DMS 273 treated with DMSO at 0.1 percent for 48 hours (cell line): ENCODE measurements around the gene FLAD1.

Source experiments
- DNase-seq: peaks from one replicate; lab custom pipeline; 2025; lab: John Stamatoyannopoulos, UW

The FLAD1 gene

GRCh38 chr1:154982897-154983648 is at the start of gene FLAD1:
FLAD1 (plus strand) TSS chr1:154983344; CDS start chr1:154983695, 351 bp downstream.
- DNase-seq = peak; percentile 99

- DNase-seq = no peak
These were observed 48.7 kb upstream of the FLAD1 start for GRCh38 chr1:154934358-154934948.

DNA sequence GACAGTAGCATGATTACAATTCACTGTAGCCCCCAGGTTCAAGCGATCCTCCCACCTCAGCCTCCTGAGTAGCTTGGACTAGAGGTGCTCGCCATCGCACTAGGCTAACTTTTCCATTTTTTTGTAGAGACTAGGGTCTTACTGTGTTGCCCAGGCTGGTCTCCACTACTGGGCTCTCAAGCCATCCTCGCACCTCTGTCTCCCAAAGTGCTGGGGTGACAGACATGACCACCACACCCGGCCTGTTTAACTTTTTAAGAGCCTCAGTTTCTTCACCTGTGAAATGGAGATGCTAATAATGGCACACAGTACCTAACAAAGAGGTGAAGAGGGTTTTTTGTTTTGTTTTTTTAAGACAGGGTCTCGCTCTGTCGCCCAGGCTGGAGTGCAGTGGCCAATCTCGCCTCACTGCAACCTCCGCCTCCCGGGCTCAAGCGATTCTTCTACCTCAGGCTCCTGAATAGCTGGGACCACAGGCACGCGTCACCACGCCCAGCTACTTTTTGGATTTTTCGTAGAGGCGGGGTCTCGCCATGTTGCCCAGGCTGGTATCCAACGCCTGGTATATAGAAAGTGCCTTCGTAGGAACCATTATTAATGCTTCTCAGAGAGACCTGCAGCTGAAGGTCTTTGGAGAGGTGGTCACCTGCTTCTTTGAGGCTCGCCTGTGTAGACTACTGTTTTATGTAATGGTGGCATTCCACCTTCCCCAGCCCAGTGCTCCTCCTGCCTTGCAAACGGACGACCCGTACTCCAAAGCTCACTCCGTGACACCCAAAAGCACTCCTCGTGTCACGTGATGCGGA is 47.2 kb upstream of the FLAD1 start:
- no peak for DNase-seq

DNA sequence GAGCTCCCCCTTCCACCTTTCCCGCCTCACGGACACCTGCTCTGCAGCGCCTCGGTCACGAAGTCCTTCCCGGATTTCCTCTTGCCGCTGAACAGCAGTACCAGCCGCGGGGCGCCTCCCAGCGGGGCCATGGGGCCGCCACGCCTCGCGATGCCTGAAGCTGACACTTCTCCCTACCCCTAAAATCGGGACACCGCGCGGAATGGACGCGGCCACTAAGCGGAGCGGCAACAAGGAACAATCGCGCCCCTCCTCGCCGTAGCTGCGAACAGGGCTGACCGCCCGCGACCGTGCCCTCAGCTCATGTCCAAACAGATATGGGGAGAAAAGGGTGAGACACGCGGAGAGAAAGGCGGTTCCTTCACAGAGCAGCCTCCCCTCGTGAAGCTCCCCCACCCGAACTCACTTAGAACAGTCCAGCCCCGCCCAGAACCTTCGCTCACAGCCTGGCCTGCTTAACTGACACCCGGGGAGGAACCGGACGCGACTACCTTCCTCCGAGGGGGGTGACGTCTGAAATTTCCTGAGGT is 46.5 kb upstream of the FLAD1 start, which contains the start of gene PMVK:
PMVK (minus strand) TSS at position 165 of the 530 bp plus-strand sequence; CDS start at position 131, 34 bp downstream.
- peak; percentile 91 for DNase-seq

DNA sequence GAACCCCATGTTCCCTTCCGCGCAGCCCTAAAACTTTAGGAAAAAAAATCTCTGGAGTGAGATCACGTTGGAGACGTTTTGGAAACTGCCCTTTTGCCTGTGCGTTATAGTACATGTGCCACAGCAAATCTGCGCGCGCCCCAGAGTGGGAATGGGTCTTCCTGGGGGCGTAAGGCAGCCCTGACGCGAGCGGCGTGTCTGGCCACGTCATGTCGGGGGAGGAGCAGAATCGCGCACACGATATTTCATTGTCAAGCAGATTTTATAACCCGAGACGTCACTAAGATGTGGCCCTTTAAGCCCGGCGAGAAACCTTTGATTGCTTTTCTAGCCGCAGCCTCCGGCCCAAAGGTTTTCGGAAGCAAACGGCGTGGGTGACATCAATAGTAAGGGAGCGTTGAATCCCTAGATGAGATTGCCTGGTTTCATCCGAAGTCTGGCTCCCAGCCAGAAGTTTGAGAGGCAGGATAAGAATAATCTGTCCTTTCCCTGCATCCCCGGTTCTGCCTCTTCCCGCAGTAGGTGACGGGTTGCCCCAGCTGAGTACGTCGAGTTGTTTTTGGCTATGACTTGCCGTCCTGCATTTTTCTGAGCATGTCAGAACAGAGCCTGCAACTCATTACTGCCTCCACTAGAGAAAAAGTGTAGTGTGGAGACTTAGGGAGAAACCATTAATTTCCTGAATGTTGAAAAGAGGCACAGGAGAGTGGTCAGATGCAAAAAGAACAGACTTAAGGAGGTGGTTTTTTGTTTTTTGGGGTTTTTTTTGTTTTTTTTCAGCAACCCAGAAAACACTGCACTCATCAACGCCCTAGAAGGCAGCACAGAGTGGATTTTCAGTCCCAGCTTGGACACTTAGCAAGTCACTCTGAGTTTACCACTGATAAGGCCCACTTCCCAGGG is 45.8 kb upstream of the FLAD1 start:
- peak; percentile 91 for DNase-seq

- DNase-seq = no peak
These were observed 45.2 kb upstream of the FLAD1 start for GRCh38 chr1:154937988-154938386.

DNA sequence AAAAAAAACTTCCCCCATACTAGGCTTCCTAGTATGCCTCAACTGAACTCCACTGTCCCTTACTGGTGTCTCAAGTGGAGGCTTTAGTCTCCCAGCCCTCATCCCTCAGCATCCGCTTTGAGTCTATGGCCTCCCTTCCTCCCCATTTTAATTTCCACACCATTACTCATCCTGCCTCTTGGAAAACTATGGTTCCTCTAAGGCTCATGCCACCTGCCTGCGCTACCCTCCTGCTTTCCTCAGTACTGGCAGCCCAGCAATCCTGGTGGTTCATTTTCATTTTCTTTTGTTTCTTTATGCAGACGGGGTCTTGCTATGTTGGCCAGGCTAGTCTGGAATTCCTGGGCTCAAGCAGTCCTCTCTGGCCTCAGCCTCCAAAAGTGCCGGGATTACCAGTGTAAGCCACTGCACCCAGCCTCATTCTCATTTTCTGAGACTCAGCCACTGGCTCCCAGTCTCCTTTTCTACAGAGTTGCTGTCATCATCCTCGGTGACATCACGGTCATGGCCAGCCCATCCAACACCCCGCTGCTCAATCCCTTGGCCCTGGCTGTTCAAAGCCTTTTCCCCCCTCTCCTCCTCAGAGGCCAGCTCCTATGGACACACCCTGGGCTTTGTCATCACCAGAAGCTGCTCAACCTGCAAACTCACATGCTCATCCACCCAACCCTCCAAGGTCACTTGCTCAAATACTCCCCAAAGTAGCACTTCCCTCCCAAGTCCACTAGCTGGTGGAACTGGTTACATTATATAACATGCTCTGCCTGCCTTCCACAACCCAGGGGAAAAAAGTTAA is 44.3 kb upstream of the FLAD1 start:
- DNase-seq = no peak

GRCh38 chr1:154940213-154940560 is 43.0 kb upstream of the FLAD1 start:
- DNase-seq = no peak

DNA sequence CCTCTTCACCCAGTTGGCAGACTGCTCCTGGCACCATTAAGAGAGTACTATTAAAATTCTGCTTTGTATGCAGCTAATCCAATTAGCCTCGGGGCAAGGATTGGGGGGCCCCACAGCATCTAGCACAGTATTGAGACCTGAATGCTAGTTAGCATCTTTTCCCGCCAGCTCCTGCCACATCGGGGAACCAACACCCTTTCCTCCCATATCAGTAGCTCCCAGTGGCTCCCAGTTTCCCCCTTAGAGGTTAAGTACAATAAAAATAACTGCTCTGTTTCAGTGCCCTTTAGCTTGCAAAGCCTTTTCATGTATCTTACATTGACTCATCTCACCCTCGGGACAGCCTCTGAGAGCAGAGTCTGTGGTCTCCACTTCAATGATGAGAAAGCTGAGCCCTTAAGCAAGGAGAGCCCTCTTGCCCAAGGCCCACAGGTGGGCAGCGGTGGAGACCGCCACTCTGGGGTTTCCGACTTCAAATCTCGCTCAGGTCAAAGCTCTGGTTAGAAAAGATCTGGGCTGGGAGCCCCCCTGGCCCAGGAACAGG is 42.4 kb upstream of the FLAD1 start:
- no peak for DNase-seq

DNA sequence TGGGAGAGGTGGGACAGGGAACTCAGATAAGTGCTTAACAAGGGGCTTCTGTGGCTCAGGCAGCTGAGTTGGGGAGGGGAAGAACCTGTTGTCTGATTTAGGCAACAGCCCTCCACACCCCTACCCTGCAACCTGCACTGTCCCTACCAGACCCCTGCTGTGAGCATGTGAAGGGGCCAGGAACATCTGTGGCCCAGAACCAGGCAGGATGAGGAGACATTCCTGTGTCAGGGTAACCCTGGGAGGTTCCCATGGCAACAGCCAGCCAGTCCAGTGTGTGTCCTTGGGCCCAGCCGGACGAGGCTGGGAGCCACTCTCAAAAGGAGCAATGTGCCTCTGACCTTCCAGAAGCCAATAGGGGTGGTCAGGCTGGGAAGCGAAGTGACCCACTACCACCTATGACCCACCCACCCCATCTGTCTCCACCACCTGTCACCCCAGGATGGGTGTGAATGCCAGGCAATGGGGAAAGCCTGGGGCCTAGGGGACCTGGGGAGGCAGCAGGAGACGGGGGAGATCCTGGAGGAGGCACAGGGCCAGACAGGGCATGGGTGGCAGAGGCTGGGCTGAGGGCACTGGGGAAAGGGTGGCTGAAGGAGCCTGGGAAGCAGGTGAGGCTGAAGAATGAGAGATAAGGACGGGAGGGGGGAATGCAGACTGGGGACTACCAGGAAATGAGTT is 41.7 kb upstream of the FLAD1 start:
- peak; percentile 64 for DNase-seq

- no peak for DNase-seq
These were observed 39.3 kb upstream of the FLAD1 start for GRCh38 chr1:154943649-154944400.

- DNase-seq = no peak
These were observed 38.6 kb upstream of the FLAD1 start for GRCh38 chr1:154944401-154945159.

GRCh38 chr1:154945160-154945961 is 37.8 kb upstream of the FLAD1 start:
- no peak for DNase-seq

- no peak for DNase-seq
These were observed 36.9 kb upstream of the FLAD1 start for GRCh38 chr1:154945962-154946850.

DNA sequence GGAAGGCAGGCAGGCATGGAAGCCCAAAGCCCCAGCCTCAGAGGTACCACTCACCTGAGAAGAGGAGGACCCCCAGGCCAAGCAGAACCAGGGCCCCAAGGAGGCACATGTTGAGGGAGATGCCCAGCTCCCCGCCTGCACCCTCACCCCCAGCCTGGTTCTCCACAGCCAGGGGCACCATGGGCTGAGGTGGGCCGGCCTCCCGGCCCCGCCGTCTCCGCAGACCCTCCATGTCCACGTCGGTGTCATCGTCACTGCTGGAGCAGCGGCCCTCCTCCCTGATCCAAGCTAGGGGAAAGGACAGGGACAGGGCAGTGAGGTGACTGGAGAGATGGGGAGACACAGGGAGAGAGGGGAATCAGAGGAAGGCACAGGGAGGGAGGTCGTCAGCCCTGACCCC is 35.1 kb upstream of the FLAD1 start:
- no peak for DNase-seq

DNA sequence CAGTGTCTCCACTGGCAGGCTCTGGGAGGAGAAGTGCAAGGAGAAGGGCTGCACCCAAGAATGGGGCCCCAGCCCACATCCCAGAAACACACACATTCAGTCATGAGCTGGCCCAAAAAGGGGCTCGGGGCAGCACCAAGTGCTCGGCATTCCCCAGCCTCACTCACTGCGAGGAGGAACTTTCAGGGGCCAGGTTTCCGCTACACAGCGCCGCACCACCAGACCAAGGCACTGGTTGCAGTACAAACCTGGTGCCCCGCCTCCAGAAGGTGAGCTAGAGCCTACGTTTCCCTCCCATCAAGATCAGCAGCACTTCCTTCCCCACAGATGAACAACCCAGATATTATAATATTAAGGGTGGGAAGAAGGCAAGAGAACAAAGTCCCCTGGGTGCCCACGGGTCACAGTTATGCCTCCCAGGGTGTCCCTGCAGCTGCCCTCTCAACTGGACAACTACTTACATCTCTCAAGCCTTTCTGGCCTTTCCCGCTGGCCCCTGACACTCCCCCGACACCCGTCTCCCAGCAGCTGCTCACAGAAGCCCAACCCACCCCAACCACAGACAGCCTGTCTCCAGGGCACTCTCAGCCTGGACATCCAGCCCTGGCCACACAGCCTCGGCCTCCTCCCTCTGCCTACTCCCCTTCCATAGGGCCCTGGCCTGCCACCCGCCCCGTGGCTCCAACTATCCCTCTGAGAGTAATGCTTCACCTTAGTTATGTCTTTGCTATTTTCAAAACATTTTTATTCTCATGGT is 31.1 kb upstream of the FLAD1 start:
- no peak for DNase-seq
